ENCODE results near the gene RC3H2.
A peak's percentile ranks its signal among the peaks of the same experiment; 100 is the strongest.
"Not testable (repeated sequence)": the region's sequence is repeated elsewhere in the genome, so short reads cannot be mapped to it uniquely, and the experiment has no call there.

RC3H2 gene

DNA sequence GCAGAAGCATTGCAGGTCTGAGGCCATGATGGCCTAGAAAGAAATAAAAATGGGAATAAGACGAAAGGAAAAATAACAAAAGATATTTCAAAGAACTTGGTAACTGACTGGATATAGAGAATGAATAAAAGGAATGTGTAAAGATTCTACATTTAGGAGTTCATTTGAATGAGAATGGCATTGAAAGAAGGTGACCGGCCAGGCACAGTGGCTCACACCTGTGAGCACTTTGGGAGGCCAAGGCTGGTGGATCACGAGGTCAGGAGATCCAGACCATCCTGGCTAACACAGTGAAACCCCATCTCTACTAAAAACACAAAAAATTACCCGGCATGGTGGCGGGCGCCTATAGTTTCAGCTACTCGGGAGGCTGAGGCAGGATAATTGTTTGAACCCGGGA lies 17.6 kb upstream of the RC3H2 start:
- no peak for DNase-seq (ENCODE audit: low read depth in 1 of 2, low spot score in 1 of 2)

DNA sequence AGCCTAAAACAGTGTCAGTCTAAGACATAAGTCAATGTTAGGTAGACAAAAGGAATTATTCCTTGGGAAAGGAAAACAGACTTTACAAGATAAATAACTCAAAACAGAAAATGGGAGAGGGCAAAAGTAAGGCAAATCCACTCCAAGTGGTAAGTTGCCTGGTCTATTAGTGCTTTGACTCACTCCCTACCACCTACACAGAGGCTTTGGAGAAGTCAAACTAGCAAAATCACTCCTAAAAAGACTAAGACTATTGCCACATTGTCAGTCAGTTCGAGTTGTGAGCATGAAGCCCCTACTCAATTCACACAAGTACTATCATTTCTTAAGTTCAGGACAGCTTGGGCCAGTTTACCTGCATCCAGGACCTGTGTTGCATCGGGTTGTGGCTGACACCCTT lies 13.2 kb upstream of the RC3H2 start:
- no peak for DNase-seq (ENCODE audit: low read depth in 1 of 2, low spot score in 1 of 2)

DNA sequence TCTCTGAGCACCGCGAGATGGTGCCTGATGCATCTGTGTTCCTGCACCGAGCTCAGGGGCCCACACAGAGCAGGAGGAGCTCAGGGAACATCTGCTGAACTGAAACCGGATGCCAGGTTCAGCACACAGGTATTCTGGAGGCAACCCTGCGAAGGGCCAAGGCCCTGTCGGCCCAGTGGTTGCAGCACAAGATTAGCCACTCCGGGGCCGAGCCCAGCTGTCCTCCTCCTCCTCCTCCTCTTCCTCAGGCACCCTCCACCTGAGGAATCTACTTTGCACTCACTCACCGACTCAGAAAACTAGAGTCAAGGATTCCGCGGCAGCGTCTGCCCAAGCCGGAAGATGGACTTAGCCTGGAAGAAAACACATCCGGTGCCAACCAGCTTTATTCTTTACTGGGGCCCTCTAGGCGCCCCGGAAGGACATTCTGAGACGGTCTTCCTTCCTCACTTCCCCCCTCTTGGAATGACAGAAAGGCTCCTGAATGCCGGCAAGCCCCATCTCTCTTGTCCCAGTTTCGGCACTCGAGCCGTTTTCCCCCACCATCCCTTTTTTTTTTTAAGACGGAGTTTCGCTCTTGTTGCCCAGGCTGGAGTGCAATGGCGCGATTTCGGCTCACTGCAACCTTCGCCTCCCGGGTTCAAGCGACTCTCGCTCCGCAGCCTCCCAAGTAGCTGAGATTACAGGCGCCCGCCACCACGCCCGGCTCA lies 8.0 kb upstream of the RC3H2 start, which contains the start of gene ZBTB6:
Gene ZBTB6 (minus strand): TSS at position 360 of the 710 bp plus-strand sequence. CDS start 1,251 bp downstream, outside the sequence.
- DNase-seq (ENCODE audit: low read depth in 1 of 2, low spot score in 1 of 2), result peak; percentile 46 to 48

DNA sequence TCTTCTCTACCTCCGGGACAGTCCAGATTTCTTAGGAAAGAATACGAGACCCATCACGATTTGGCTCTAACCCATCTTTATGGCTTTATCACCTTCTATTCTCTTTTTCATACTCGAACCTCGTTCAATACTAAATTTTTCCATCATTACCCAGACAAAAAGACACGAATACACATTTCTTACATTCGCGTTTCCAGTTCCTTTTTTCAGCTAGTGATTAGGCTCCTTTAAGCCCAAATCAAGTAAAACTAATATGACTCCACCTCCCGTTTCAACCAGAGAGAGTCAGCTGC lies 7.5 kb upstream of the RC3H2 start:
- no peak for DNase-seq (ENCODE audit: low read depth in 1 of 2, low spot score in 1 of 2)

DNA sequence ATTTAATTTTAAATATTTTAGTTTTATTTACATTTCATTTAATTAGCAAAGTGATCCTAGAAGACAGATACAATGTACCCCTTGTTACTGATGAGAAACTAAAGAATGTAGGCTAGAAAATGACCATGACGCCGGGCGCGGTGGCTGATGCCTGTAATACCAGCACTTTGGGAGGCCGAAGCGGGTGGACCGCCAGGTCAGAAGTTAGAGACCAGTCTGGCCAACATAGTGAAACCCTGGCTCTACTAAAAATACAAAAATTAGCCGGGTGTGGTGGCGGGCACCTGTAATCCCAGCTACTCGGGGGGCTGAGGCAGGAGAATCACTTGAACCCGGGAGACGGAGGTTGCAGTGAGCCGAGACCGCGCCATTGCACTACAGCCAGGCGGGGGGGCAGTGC lies 963 bp upstream of the RC3H2 start:
- DNase-seq (ENCODE audit: low read depth in 1 of 2, low spot score in 1 of 2), result not testable (repeated sequence)

DNA sequence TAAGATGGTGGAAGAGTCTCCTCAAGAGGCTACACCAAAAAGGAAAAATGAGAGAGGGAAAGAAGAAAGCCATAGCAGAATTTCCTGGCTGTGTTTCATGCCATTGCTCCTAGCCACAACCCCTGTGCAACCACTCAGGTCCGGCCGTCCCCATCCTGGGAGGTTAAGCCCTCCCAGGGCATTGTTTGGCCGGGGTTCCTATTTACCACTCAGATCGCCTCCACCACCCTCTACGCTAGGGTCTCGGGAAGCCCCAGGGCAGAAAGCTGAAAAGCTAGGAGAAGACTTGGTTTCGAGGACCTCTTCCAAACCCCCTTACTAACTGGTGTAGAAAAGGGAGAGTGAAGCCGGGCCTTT lies 715 bp downstream of the RC3H2 start:
- DNase-seq (ENCODE audit: low read depth in 1 of 2, low spot score in 1 of 2), result no peak

DNA sequence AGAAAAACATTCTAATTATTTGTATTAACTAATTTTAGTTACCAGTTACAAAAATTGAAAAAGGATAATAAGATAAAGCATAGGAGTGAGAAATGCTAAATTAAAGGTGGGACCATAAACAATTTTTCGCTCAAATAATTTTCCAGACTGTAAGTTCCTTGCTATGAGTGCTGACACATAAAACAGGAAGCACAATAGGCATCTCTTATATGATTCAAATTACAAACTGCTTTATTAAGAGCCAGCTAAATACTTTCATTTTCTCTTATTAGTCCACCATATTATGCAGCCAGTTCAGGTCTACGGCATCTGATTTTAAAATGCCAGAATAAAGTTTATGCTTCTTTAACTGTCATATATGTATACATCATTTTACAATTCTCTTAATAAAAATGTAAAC lies 4.4 kb downstream of the RC3H2 start:
- DNase-seq (ENCODE audit: low read depth in 1 of 2, low spot score in 1 of 2), result no peak

DNA sequence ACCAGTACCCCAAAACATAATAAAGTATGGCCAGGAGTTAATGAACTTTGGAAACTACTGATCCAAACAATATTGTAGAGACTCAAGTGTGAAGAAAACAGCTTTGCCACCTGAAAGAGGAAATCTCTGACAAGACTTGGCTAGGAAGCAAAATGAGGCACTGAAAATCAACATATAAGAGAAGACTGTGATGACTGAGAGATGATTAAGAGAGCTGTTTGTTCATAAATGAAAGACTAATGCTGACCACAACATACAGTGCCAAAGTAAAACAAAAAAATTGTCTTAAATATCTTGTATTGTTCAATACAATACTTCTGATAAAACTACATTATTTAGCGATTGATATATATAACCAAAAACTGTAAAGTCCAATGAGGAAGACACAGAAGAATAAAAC lies 7.2 kb downstream of the RC3H2 start:
- no peak for DNase-seq (ENCODE audit: low read depth in 1 of 2, low spot score in 1 of 2)

DNA sequence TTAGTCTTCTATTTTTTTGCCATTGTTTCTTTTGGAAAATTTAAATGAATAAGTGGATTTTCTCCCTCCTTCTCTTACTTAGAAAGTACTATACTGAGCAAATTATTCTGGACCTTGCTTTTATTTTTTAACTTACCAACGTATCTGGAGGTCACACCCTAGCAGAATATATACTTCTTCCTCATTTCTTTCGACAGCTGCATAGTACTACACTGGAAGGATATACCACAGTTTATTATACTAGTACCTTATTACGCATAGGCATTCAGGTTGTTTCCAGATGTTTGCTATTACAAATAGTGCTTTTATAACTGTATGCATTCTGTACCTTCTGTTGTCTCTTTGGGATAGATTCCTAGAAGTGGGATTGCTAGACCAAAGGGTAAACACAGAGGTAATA lies 16.7 kb downstream of the RC3H2 start:
- DNase-seq (ENCODE audit: low read depth in 1 of 2, low spot score in 1 of 2), result no peak

DNA sequence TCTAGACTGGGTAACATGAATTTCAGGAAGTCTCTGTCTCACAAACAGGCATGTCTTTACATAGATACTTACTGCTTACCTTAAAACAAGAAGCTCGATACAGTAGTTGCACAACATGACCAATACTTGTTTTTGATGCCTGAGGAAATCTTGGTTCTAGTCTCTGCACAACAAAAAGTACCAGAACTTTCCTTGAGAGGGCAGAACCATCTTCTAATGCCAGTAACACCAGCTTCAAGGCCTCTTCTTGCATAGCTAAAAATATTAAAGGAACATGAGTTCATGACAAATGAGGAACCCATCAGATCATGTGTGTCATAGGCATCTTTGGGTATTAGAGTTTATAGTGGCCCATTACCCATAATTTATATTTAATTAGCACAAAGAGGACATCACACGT lies 22.0 kb downstream of the RC3H2 start:
- DNase-seq (ENCODE audit: low read depth in 1 of 2, low spot score in 1 of 2), result no peak

DNA sequence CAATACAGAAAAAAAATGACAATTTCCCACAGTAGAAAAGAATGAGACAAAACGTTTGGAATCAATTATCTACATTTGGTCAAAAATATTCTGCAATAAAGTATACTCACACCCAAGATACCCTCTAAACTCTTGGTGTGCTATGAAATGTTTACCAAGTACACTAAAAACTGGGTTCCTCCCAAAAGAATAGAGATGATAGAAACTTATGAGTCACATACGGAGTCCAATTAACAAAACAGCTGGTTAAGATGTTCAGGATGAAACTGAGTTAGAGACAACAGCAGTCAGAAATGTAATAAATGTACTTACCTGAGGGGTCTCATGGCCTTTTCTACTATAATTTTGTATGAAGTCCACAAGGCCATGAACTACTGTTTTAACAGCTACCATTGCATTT lies 25.7 kb downstream of the RC3H2 start:
- DNase-seq (ENCODE audit: low read depth in 1 of 2, low spot score in 1 of 2), result no peak

DNA sequence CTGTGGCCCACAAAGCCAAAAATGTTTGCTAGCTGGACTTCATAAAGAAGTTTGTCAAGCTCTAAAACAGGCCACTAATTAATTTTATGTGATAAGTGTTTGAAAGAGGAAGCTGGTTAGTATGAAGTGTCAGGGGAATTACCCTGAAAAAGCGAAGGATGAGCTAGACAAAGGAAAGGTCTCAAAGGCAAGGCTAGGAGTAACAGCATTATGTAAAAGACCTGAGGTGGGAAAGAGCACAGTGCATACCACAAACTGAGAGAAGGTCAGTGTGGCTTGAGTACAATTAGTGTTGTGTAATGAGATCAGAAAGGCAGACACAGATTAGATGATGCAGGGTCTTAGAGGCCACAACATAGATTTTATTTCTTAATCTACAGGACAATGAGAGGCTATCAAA lies 29.6 kb downstream of the RC3H2 start:
- no peak for DNase-seq (ENCODE audit: low read depth in 1 of 2, low spot score in 1 of 2)

DNA sequence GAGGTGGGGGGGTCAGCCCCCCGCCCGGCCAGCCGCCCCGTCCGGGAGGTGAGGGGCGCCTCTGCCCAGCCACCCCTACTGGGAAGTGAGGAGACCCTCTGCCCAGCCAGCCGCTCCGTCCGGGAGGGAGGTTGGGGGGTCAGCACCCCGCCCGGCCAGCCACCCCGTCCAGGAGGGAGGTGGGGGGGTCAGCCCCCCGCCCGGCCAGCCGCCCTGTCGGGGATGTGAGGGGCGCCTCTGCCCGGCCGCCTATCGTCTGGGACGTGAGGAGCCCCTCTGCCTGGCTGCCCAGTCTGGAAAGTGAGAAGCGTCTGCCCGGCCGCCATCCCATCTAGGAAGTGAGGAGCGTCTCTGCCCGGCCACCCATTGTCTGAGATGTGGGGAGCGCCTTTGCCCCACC lies 37.9 kb downstream of the RC3H2 start:
- DNase-seq (ENCODE audit: low read depth in 1 of 2, low spot score in 1 of 2), result not testable (repeated sequence)

DNA sequence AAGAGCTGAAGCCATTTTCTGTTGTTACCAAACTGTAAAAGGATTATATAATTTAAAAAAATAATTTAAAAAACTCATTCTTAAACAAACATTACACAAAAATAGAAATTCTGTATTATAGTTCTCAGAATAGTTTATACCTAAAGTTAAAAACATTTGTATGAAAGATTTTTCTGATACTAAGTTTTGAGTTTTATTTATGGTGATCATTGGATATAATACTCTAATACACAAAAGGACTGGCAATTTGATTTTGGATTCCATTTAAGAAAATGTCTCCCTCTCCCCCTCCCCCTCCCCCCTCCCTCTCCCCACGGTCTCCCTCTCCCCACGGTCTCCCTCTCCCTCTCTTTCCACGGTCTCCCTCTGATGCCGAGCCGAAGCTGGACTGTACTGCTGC lies 39.1 kb downstream of the RC3H2 start:
- no peak for DNase-seq (ENCODE audit: low read depth in 1 of 2, low spot score in 1 of 2)

DNA sequence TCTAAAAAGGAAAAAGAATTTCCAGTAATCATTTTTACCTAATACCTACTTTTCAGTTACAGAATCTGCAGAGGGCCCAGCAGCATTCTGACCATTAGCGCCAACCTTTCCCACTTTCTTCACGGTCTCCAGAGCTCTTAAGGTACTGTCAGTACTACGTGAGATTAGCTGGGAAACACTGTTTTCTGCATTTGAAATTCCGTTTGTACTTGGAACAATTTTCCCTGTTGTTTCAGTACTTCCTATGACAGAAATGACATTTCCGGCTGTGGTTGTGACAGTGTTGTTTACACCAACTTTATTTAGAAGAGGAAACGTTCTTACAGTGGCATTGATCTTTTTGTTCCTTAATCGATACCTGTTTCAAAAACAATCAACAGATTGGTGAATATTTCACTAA lies 39.9 kb downstream of the RC3H2 start:
- no peak for DNase-seq (ENCODE audit: low read depth in 1 of 2, low spot score in 1 of 2)

DNA sequence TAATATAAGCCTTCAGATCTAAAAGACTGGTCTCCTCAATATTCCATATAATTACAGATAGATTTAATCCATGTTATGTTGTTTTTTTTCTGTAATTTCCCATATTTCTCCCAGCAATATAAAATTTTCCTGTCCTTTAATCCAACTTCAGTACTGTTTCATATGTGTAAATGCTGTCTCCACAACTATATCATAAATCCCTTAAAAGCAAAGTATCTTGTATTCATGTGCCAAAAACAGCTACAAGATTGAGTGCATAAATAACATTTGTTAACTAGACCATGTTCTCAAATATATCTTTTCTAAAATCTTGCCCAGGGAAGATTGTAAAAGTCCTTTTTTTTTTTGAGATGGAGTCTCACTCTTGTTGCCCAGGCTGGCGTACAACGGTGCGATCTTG lies 41.8 kb downstream of the RC3H2 start:
- DNase-seq (ENCODE audit: low read depth in 1 of 2, low spot score in 1 of 2), result no peak

DNA sequence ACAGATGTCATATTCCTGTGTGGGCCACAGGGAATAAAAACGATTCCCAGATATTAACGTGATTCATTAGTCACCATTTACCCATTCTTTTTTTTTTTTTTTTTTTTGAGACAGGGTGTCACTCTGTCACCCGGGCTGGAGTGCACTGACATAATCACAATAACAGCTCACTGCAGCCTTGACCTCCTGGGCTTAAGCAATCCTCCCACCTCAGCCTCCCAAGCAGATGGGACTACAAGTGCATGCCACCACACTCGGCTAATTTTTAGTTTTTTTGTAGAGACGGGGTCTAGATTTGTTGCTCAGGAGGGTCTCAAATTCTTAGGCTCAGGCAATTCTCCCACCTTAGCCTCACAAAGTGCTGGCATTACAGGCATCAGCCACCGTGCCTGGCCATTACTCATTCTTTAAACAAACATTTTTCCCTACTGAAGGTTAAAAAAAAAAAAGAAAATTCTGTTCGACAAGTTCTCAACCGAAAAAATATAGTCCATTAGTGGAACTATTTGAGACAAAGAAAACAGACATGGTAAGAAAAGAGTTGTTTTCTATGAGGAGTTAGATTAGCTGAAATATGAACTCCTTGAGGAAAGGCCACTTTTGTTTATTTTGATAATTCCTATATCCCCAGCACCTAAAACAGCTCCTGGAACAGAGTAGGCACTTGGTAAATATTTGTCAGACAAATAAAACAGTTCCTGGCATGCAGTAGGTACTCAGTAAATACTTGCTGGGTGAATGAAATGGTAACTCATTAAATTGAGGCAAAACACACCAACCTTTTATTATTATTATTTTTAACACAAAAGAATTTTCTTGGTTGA lies 44.6 kb downstream of the RC3H2 start:
- no peak for DNase-seq (ENCODE audit: low read depth in 1 of 2, low spot score in 1 of 2)

DNA sequence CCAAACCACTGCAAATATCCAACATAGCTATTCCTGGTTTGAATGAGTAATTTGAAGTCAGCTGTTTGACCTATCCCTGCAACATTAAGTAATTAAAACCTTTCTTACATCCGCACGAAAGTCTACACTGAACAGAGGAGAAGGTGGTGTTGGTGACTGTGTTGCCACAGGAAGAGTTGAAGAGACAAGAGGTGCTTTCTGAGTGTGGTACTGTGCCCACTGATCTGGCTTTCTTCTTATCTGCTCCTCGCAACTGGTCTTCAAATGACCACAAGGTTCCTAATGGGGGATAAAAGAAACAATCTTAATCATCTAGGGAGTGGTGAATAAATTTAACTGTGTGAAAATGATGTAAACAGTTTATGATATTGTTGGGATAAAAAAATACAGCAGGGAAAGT lies 47.3 kb downstream of the RC3H2 start:
- no peak for DNase-seq (ENCODE audit: low read depth in 1 of 2, low spot score in 1 of 2)

DNA sequence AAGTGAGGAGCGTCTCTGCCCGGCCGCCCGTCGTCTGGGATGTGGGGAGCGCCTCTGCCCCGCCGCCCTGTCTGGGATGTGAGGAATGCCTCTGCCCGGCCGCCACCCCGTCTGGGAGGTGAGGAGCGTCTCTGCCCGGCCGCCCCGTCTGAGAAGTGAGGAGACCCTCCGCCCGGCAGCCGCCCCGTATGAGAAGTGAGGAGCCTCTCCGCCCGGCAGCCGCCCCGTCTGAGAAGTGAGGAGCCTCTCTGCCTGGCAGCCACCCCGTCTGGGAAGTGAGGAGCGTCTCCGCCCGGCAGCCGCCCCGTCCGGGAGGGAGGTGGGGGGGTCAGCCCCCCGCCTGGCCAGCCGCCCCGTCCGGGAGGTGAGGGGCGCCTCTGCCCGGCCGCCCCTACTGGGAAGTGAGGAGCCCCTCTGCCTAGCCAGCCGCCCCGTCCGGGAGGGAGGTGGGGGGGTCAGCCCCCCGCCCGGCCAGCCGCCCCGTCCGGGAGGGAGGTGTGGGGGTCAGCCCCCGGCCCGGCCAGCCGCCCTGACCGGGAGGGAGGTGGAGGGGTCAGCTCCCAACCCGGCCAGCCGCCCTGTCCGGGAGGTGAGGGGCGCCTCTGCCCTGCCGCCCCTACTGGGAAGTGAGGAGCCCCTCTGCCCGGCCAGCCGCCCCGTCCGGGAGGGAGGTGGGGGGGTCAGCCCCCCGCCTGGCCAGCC lies 52.9 kb downstream of the RC3H2 start:
- DNase-seq (ENCODE audit: low read depth in 1 of 2, low spot score in 1 of 2), result not testable (repeated sequence)

DNA sequence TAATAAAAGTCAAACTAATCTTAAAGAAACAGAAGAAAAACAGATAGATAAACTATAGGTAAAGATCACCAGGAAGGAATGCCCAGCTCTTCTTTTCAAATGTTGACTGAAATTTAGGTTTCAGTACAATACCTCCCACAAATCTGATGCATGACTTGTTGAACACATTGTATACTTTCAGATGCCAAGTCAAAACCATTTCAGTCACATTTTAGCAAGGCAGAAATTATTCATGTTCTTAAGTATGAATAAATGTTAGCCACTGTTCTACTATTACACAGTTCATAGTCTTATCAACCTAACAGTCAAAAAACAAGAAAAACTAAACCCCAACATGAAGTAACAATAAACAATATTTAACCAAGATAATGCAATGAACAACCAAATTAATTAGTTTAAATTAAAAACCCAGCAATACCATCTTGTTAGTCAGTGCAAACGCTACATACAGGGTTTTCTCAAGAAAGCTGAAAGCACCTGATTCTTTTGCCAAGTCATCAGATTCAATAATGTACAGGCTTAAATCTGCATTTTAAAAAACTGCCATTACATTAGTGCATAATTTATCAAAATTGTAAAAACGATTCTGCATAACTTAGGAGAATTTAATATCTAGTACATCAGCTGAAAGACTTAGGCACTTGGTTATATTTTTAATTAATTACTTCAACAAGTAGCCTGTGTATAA lies 56.8 kb downstream of the RC3H2 start:
- DNase-seq (ENCODE audit: low read depth in 1 of 2, low spot score in 1 of 2), result no peak

DNA sequence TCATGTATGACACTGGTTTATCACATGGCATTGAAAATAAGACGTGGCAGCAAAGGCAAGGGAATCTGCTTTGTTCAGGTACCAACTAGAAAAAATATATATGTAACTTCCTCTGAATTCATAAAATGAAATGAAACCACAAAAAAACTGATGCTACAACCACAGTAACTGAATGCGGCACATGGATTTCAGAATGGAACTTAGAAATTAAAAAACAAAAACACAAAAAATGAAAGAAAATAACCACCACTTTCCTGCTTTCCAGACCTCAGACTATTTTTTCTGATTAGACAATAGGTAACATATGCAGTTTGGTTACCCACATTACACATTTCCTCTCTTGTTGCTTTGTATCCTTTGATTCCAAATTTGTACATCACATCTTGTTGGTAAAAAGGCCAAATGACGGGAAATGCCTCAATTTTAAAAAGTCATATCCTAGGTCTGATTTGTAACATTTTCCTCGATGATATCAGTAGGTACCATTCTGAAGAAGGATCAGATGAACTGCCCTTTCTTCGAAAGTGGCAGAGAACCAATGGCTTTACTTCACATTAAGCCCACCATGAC lies 58.7 kb downstream of the RC3H2 start:
- no peak for DNase-seq (ENCODE audit: low read depth in 1 of 2, low spot score in 1 of 2)

Data from stimulated activated CD4-positive, alpha-beta T cell treated with anti-CD3 and anti-CD28 coated beads, Interleukin-15, amount 100 ng/mL, for 1 hour (primary cell).